ENCODE data around the gene ADCY10. TPM values are rescaled to one million over a fixed set of nuclear protein-coding genes. Genes with fewer than 3 reads are reported as not detected.
"Not testable (repeated sequence)": the region's sequence is repeated elsewhere in the genome, so short reads cannot be mapped to it uniquely, and the experiment has no call there.

The ADCY10 gene
- total RNA-seq, 4 donors from 2014 or later, result not detected

DNA sequence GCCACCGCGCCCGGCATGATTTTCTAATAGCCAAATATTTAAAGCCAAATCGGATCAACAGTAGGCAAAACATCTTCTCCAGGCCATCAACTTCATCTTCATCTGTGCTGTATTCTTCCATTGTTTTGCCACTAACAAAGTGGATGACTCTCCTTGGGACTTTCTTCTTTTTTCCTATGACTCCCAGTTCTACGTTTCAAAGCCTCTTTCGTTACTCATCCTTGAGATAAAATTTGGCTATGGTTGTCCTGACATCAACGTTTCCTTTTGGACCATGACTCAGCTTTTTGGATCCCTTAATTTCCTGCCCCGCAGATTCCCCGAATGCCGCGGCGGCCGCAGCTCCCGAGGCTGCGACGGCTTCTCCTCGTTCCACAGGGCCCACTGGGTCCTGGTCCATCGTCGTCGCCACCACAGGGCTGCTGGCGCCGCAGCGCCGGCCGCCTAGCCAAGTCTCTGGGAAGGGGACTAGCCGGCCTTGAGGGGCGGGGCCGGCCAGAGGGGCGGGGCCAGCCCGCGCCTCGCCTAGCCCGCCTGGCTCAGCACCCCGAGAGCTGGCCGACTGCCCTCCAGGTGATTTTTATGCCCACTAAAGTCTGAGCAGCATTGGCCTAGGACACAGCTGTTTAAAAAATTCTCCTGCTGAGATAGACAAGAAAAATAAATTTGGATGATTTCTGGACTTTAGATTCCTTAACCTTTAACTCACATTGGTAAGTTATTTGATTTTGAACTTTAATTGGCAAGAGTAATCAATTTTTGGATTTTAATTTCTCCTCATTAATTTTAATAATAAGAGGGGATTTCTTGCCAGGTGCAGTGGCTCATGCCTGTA is 93.9 kb downstream of the ADCY10 start:
- Histone ChIP-seq H3K27me3 (no peaks in the 10 kb centered on the region), H3K4me1 (peaks cover 10 to 15% (median 10%) of the 10 kb centered on the region in 3 donors), H3K9me3 (peaks cover 0 to 8% (median 0%) of the 10 kb centered on the region in 3 donors), H3K36me3 (no peaks in the 10 kb centered on the region), H3K4me3 (peak overlapping the region; percentile 34 to 63 (median 46)), H3K27ac (peak overlapping the region; percentile 82 to 86 (median 85))
- TF ChIP-seq, protein P1, sequence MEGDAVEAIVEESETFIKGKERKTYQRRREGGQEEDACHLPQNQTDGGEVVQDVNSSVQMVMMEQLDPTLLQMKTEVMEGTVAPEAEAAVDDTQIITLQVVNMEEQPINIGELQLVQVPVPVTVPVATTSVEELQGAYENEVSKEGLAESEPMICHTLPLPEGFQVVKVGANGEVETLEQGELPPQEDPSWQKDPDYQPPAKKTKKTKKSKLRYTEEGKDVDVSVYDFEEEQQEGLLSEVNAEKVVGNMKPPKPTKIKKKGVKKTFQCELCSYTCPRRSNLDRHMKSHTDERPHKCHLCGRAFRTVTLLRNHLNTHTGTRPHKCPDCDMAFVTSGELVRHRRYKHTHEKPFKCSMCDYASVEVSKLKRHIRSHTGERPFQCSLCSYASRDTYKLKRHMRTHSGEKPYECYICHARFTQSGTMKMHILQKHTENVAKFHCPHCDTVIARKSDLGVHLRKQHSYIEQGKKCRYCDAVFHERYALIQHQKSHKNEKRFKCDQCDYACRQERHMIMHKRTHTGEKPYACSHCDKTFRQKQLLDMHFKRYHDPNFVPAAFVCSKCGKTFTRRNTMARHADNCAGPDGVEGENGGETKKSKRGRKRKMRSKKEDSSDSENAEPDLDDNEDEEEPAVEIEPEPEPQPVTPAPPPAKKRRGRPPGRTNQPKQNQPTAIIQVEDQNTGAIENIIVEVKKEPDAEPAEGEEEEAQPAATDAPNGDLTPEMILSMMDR (IDR thresholded peaks at IDR 0.05), result peak in 2 of 6 experiments; percentile 2 to 21
- TF ChIP-seq POLR2A (IDR thresholded peaks at IDR 0.05), result peak in 1 of 4 donors; percentile 29
- WGBS, 2 donors, result 23 to 29% methylated on average over 10 to 17 of the region's 35 CpGs
- intact Hi-C loops (cut with DNase I), result no loop called here
- DNase-seq, result no peak

DNA sequence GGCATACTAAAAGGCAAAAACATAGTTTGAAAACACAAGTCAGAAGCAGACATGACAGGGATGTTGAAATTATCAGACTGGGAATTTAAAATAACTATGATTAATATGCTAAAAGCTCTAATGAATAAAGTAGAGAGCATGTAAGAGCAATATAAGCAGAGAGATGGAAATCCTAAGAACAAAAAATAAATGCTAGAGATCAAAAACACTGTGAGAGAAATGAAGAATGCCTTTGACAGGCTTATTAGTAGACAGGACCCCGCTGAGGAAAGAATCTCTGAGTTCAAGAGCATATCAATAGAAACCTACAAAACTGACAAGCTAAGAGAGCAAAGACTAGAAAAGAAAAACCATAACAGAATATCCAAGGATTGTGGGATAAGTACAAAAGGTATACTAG is 98.3 kb downstream of the ADCY10 start:
- TF ChIP-seq POLR2A (IDR thresholded peaks at IDR 0.05), result no peak
- TF ChIP-seq, protein P1 (IDR thresholded peaks at IDR 0.05), result no peak
- no peak overlapping the region for H3K4me3 ChIP-seq
- no peaks in the 10 kb centered on the region for H3K36me3 ChIP-seq
- peaks cover 9 to 12% (median 10%) of the 10 kb centered on the region in 3 donors for H3K4me1 ChIP-seq
- 80 to 95% methylated on average over 1 of the region's 1 CpG for WGBS, 2 donors
- intact Hi-C loops (cut with DNase I), result no loop called here
- no peaks in the 10 kb centered on the region for H3K27me3 ChIP-seq
- peaks cover 0 to 11% (median 0%) of the 10 kb centered on the region in 3 donors for H3K9me3 ChIP-seq
- H3K27ac ChIP-seq, result no peak overlapping the region
- no peak for DNase-seq

DNA sequence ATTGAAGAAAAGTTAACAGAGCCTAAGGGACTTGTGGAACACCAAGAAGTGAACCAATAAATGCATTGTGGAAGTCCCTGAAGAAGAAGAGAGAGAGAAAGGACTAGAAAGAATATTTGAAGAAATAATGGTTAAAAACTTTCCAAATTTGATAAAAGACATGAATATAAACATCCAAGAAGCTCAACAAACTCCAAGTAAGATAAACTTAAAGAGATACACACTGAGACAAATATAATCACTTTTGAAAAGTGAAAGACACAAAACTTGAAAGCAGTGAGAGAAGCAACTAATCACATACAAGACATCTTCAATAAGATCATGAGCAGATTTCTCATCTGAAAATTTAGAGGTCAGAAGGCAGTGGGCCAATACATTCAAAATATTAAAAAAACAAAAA is 101.0 kb downstream of the ADCY10 start:
- no peaks in the 10 kb centered on the region for H3K27me3 ChIP-seq
- H3K27ac ChIP-seq, result no peak overlapping the region
- TF ChIP-seq POLR2A (IDR thresholded peaks at IDR 0.05), result no peak
- TF ChIP-seq, protein P1 (IDR thresholded peaks at IDR 0.05), result no peak
- peaks cover 0 to 11% (median 0%) of the 10 kb centered on the region in 3 donors for H3K9me3 ChIP-seq
- no peak for DNase-seq
- no peak overlapping the region for H3K4me3 ChIP-seq
- no peaks in the 10 kb centered on the region for H3K36me3 ChIP-seq
- H3K4me1 ChIP-seq, result no peaks in the 10 kb centered on the region
- intact Hi-C loops (cut with DNase I), result no loop called here

DNA sequence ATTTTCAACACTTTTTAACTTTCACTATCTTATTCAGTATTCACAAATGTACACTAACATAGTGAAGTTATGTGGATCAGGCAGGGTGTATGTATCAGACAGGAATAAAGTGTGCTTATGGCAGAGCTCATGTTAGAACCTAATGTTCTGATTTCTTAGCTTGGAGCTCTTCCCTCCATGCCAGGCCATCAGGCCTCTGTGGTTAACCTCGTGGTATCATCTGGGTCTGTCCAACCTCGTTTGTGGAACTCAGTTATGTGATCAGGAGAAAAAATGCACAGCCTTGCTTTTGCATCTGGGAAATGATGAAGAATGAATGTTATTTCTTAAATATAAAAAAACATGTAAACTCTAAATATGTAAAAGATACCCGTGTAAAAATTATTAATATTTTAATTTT is 105.2 kb downstream of the ADCY10 start:
- Histone ChIP-seq H3K4me3 (no peak overlapping the region), H3K4me1 (peaks cover 0 to 16% (median 5%) of the 10 kb centered on the region in 3 donors), H3K9me3 (no peaks in the 10 kb centered on the region), H3K27ac (no peak overlapping the region), H3K27me3 (no peaks in the 10 kb centered on the region), H3K36me3 (no peaks in the 10 kb centered on the region)
- intact Hi-C loops (cut with DNase I), result no loop called here
- no peak for TF ChIP-seq POLR2A (IDR thresholded peaks at IDR 0.05)
- TF ChIP-seq, protein P1 (IDR thresholded peaks at IDR 0.05), result no peak
- no peak for DNase-seq
- WGBS, 2 donors, result 57 to 61% methylated on average over 3 of the region's 3 CpGs

DNA sequence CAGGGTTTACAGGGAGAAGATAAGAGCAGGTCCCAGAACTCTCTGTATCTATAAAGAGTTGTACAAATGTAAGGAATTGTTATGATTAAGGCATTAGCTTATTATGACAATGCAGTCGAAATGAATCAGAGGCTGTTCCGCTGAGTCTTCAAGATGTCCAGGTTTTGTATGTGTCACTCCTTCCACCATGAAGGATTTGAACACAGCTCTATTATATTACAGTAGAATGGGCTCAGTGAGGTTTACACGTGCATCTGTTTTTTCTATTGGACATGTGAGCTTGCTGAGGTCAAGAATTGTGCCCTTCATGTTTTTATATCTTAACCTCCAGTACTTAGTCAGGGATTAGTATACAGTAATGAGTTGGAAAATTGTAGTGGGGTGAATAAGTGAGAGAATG is 105.8 kb downstream of the ADCY10 start:
- H3K36me3 ChIP-seq, result no peaks in the 10 kb centered on the region
- peaks cover 0 to 22% (median 5%) of the 10 kb centered on the region in 3 donors for H3K4me1 ChIP-seq
- no peak for DNase-seq
- H3K9me3 ChIP-seq, result no peaks in the 10 kb centered on the region
- no peaks in the 10 kb centered on the region for H3K27me3 ChIP-seq
- H3K27ac ChIP-seq, result no peak overlapping the region
- H3K4me3 ChIP-seq, result no peak overlapping the region
- intact Hi-C loops (cut with DNase I), result no loop called here
- WGBS, 2 donors, result 42 to 69% methylated on average over 3 of the region's 3 CpGs
- no peak for TF ChIP-seq POLR2A (IDR thresholded peaks at IDR 0.05)
- TF ChIP-seq, protein P1 (IDR thresholded peaks at IDR 0.05), result no peak

DNA sequence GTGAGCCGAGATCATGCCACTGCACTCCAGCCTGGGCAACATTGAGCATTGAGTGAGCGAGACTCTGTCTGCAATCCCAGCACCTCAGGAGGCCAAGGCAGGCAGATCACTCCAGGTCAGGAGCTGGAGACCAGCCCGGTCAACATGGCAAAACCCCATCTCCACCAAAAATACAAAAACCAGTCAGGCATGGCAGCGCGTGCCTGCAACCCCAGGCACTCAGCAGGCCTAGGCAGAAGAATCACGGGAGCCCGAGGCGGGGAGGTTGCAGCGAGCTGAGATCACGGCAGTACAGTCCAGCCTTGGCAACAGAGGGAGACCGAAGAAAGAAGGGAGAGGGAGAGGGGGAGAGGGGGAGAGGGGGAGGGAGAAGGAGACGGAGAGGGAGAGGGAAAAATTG is 107.3 kb downstream of the ADCY10 start:
- H3K27ac ChIP-seq; H3K36me3 ChIP-seq; H3K27me3 ChIP-seq; DNase-seq; H3K4me3 ChIP-seq; H3K9me3 ChIP-seq; intact Hi-C loops (cut with DNase I): not testable (repeated sequence)
- WGBS, 2 donors, result 80 to 90% methylated on average over 9 to 10 of the region's 12 CpGs
- H3K4me1 ChIP-seq, result peaks cover 0 to 27% (median 5%) of the 10 kb centered on the region in 3 donors

DNA sequence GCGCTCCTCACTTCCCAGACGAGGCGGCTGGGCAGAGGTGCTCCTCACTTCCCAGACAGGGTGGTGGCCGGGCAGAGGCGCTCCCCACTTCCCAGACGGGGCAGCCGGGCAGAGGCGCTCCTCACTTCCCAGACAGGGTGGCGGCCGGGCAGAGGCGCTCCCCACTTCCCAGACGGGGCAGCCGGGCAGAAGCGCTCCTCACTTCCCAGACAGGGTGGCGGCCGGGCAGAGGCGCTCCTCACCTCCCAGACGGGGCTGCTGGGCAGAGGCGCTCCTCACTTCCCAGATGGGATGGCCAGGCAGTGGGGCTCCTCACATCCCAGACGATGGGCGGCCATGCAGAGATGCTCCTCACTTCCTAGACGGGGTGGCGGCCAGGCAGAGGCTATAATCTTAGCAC is 107.7 kb downstream of the ADCY10 start:
- H3K4me3 ChIP-seq; intact Hi-C loops (cut with DNase I); H3K36me3 ChIP-seq; H3K9me3 ChIP-seq; DNase-seq; H3K27me3 ChIP-seq; H3K27ac ChIP-seq: not testable (repeated sequence)
- WGBS, 2 donors, result no CpG with 5 or more reads among the region's 23 CpGs
- peaks cover 0 to 27% (median 5%) of the 10 kb centered on the region in 3 donors for H3K4me1 ChIP-seq

Measured in esophagus squamous epithelium (tissue), 5 donors.